Putamen (tissue), 1 donor: ENCODE measurements around the gene OR4E1.
"Not testable (repeated sequence)": the region's sequence is repeated elsewhere in the genome, so short reads cannot be mapped to it uniquely, and the experiment has no call there.

Experiments used
- DNase-seq: peaks from one replicate; pipeline ENCODE4 v3.0.0-alpha.2; 2016; ENCODE audit warnings: low spot score

The OR4E1 gene

GRCh38 chr14:21673718-21674117 lies at the start of gene OR4E1:
OR4E1 (minus strand) TSS chr14:21673818; CDS start chr14:21670935, 2,883 bp downstream.
- DNase-seq = no peak

DNA sequence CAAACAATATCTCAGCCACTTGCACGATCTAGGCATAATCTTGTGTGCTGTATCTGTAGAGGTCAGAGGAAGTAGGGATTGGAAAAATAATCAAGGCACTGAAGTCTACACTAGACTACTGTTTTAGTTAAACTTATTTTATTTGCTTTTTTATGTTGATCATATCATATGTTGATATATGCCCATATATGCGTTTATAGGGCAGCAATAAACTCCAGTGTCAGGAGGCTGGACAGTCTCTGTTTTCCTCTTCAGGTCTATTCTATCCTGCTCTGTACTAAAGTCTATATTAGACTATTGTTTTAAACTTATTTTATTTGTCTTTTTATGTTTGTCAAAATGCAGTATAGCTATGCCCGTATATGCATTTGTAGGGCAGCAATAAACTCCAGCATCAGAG lies 47.9 kb upstream of the OR4E1 start:
- no peak for DNase-seq

DNA sequence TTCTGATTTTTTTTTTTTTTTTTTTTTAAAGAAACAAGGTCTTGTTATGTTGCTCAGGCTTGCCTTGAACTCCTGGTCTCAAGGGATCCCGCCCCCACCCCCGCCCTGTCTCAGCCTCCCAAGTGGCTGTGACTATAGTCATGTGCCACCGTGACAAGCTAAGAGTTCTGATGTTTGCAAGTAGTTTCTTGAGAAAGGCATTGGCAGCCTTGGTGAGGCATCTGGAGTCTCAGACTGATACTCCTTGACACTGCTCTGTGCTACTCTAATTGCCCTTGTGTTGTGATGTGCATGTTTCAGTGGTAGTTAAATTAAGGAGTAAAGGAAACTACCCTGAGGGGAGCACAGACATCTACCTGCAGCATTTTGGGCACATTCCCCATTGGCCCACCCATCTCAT lies 46.2 kb upstream of the OR4E1 start:
- DNase-seq = no peak

- no peak for DNase-seq
Observed at GRCh38 chr14:21714318-21714929, 40.8 kb upstream of the OR4E1 start.

DNA sequence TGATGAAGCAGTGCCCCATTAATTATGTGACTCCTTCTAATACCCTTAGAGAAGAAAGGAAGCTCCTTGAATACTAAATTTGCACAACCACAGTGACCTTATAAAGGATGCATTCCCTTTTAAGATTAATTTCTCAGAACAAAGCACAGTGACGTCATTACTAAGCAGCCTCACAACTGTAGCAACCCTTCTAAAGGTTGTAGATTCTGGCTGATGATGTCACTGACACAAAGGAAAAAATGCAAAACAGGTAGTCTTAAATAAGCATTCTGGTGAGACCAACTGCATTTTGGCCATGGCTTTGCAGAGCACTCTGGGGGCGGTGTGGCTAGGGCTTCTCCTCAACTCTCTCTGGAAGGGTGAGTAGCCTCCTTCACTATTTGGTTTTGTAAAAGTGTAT lies 38.4 kb upstream of the OR4E1 start:
- no peak for DNase-seq

DNA sequence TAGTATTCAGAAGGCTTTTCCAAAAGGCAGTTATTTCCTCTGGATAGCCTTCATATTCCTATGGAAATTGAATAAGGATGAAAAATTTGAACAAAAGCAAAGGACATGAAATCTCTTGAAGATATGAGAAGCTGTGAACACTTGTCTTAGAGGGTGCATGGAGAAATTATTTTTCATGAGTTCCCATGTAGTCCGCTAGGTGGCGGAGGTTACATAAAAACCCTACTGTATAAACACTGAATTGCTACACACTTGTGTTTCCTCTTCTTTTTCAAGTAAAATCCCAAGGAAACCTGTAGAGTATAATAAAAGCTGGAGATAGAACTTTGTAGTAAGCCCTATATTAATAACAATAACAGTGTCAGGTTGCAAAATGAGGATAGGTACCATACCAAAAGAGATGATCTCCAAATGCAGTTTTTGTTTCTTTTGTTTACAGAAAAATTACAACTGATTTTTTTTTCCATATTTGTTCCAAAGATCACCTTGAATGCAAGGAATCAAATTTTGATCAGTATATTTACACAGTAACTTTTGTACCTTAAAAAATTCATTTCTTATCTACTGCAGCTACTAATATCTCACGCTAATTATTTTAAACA lies 37.8 kb upstream of the OR4E1 start:
- DNase-seq = peak; percentile 17

DNA sequence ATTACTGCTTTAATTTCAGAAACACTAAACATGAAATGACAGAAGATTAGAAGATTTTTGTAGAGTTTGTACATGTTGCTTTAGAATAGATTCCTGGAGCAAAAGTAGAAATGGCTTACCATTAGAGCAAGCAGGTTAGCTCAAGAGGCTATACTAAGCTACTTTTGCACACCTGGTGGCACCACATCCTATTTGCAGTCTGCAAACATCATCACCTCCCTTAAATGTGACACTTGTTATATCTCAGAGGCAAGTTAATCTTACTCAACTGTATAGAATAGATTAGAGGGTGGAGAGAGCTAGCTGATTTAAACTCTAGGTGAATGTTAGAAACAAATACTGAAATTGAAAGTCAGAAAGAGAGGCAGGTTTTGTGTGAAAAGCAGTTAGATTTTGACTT lies 30.7 kb upstream of the OR4E1 start:
- no peak for DNase-seq

DNA sequence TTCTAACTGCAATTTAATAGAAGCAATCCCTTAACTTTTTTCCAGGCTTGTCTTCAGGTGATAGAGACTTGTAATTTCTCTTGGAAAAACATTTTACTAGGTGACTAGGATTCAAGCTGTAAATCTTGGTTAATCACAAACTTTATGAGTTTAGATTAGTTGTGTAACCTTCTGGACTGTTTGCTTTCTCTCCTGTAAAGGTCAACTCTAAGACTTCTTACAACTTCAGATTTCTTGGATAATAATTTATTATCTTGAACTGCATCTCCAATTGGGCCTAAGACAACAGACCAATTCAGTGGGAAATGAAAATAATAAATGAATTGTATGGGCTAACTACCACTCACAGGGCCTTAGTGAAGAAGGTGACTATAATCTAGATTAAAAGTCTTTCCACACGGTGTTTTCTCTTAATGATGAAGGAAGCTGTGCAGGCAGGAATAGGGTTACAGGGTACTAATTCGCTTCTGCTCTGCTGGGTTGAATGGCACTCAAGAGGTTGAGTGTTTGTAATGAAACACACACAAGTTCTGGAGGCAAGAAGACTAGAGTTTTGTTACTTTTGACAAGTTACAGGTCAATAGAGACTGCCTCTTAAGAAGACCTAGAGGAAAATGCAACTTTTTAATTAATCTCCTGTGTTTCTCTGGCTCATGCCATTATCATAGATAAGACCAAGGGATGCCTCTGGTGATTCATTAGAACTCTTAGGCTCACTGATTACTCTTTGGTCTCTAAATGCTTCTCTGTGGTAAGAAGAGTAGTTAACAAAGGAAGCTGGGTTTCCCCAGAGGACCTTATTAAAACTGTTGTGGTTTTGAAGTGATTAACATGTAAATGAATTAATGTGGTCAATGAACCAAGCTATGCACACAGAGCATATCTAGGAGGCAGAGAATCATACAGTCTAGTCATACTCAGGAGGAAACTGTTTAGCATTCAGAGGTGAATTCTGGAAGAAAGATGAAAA lies 30.0 kb upstream of the OR4E1 start:
- no peak for DNase-seq

DNA sequence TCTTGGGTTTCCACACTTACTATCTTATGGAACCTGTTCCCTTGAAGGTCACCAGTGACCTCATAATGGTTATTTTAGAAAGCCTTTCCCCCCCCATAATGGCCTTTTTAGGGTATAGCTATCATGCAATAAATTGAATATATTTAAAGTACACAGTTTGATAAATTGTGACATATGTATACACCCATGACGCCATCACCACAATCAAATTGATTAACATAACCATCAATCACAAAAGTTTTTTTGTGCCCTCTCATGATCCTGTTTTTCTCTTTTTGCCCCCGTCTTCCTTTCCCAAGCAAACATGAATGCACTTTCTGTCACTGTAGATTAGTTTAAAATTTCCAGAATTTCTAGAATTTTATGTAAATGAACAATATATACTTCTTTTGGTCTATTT lies 28.7 kb upstream of the OR4E1 start:
- DNase-seq = no peak

DNA sequence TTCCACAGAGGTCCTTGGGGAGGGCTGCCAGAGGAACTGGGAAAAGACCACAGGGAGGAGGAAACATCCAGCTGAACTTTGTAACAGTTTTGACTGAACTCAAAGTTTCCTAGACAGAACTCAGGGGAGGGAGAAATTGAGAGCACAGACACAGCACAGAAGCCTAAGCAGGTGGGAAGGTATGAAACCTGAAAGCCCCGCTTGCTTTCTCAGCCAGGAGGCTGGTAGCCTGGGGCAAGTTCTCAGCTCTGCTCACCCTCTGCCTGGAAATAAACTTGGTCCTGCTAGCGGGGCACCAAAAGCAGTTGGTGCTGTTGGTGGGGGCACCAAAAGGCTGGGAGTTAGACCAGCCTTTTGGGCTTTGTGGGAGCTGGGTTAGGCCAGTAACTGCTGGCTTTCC lies 25.9 kb upstream of the OR4E1 start:
- no peak for DNase-seq

DNA sequence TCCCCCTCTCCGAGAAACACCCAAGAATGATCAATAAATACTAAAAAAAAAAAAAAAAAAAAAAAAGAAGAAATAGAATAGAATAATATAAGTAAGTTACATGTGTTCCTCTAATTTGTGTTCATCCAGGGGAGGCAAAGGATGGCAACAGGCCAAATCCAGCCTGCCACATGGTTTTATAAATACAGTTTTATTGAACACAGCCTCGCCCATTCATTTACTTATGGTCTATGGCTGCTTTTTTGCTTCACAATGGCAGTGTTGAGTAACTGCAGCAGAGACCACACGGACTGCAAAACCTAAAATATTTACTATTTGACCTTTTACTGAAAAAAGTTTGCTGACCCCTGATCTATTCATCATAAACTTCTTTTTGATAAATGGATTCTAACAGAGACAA lies 24.9 kb upstream of the OR4E1 start:
- DNase-seq = not testable (repeated sequence)

GRCh38 chr14:21697662-21698061 lies 24.0 kb upstream of the OR4E1 start:
- DNase-seq = not testable (repeated sequence)

- DNase-seq = no peak
Observed at GRCh38 chr14:21694425-21694824, 20.8 kb upstream of the OR4E1 start.

GRCh38 chr14:21686468-21686867 lies 12.8 kb upstream of the OR4E1 start:
- no peak for DNase-seq

DNA sequence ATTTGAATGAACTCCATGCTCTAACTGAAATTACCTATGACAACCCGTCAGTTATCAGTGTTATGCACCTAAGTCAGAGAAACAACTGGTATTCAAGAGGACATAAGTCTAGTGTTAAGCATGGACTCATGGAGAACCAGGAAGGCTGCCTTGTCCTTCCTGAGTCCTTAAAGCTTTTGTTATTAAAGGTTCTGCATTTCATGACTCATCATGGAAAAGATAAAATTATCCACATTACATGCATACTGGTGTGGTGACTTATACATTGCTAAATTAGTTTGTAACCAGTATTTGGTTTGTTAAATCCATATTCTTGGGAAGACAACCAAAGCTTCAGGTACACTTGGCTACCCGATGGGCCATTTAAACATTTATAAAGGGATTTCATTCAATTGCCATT lies 6.5 kb upstream of the OR4E1 start:
- DNase-seq = no peak

DNA sequence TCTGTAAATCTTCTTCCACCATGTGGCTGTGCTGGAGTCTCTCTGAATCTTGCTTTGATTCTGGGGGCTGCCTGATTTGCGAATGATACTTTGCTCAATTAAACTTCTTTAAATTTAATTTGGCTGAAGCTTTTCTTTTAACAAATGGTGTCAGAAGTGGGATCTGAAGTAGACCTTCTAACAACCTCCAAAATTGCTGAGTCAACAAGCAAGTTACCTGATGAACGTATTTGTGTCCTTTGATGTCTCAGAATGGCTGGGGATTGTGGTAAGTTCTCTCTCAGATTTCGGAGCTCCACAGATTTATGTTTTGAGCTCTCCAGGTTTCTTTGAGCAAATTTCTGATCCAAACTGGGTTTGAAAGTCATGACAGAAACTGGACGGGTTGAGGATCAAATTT lies 1.9 kb upstream of the OR4E1 start:
- no peak for DNase-seq

GRCh38 chr14:21672116-21672515 lies 1.5 kb downstream of the OR4E1 start:
- DNase-seq = no peak

GRCh38 chr14:21671371-21671770 lies 2.2 kb downstream of the OR4E1 start:
- DNase-seq = no peak

DNA sequence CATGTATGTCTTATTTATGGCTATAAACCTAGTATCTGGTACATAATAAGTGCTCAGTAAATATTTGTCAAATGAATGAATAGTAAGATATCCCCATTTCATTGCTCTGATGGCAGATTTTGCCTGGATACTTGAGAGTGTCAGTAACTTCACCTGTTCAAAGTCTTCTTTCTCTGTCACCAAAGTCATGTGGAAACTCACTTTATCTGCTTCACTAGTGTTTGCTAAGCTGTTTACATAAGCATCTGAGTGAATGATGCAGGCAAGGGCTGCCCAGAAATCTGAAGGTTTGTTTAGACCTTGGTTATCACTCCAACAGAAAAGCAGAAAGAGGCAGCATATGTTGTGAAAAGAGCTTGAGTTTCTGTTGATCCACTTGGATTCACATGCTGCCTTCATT lies 4.3 kb downstream of the OR4E1 start:
- no peak for DNase-seq

- no peak for DNase-seq
Observed at GRCh38 chr14:21668377-21668776, 5.2 kb downstream of the OR4E1 start.

GRCh38 chr14:21656980-21657379 lies 16.6 kb downstream of the OR4E1 start:
- DNase-seq = no peak

- DNase-seq = no peak
Observed at GRCh38 chr14:21654215-21654614, 19.4 kb downstream of the OR4E1 start.

DNA sequence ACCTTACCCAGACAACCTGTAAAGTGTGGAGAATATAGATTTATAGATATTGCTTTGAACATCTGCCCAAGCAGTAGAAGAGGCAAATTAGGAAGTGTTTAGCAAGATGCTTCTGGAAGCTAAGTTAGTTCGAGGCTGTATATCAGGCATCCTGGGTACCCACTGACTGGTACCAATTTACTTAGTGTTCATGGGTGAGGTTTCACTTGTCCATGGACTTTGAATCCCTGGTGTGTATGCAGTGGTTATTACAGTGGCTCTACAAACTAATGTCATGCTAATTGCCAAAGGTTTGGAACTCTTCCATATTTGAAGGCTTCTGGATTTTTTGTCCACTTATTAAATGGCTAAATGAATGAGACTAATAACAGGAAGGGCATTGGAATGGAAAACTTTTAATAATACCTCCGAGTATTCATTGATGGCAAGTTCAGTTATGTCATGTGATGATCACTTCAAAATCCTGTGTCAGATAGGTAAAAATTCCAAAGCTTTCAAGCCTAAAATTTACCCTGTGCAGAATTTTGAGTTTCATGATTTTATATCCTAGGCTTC lies 20.2 kb downstream of the OR4E1 start, which contains the start of gene OR4E2:
TSS of gene OR4E2 (plus strand) at position 505 of the 555 bp plus-strand sequence. CDS start 11,248 bp downstream, outside the sequence.
- no peak for DNase-seq
